ENCODE results near the gene AHCYL1. TPM values are rescaled to one million over a fixed set of nuclear protein-coding genes. Genes with fewer than 3 reads are reported as not detected.
"Not testable (repeated sequence)": the region's sequence is repeated elsewhere in the genome, so short reads cannot be mapped to it uniquely, and the experiment has no call there.

AHCYL1 gene
- total and polyA plus RNA-seq, 10 donors, result 16.2 to 65.3 (median 50.0) TPM

- Histone ChIP-seq H3K27me3 (replicated peaks in 1 of 7) (no peaks in the 10 kb centered on the region), H3K4me3 (no peak overlapping the region), H3K9me3 (no peaks in the 10 kb centered on the region), H3K36me3 (no peaks in the 10 kb centered on the region), H3K27ac (peak overlapping the region in 5 of 8 donors; percentile 16 to 68 (median 60)), H3K4me1 (peaks cover 0 to 12% (median 0%) of the 10 kb centered on the region in 6 donors)
- 49 to 75% (median 66%) methylated on average over 10 of the region's 10 CpGs for WGBS, 5 donors
- no peak for DNase-seq
- no peak for TF ChIP-seq POLR2AphosphoS5 (IDR thresholded peaks at IDR 0.05)
- no peak for TF ChIP-seq CTCF (IDR thresholded peaks at IDR 0.05 in 8 of 11, conservative IDR thresholded peaks at IDR 0.05 in 3 of 11)
- TF ChIP-seq POLR2A (IDR thresholded peaks at IDR 0.05), result no peak
- intact Hi-C loops (cut with DNase I; ENCODE audit: low total_unique reads), result no loop called here
These were observed 36.8 kb upstream of the AHCYL1 start for GRCh38 chr1:109947582-109948284.

GRCh38 chr1:109948285-109948630, 36.3 kb upstream of the AHCYL1 start:
- TF ChIP-seq POLR2AphosphoS5 (IDR thresholded peaks at IDR 0.05), result no peak
- TF ChIP-seq POLR2A (IDR thresholded peaks at IDR 0.05), result no peak
- no peak for TF ChIP-seq CTCF (IDR thresholded peaks at IDR 0.05 in 8 of 11, conservative IDR thresholded peaks at IDR 0.05 in 3 of 11)
- intact Hi-C loops (cut with DNase I; ENCODE audit: low total_unique reads), result no loop called here

GRCh38 chr1:109950038-109950437, 34.5 kb upstream of the AHCYL1 start:
- 78 to 100% (median 93%) methylated on average over 1 of the region's 1 CpG for WGBS, 5 donors
- Histone ChIP-seq H3K4me3 (no peak overlapping the region), H3K4me1 (peaks cover 0 to 12% (median 0%) of the 10 kb centered on the region in 6 donors), H3K27me3 (replicated peaks in 1 of 7) (no peaks in the 10 kb centered on the region), H3K9me3 (no peaks in the 10 kb centered on the region), H3K36me3 (no peaks in the 10 kb centered on the region), H3K27ac (no peak overlapping the region)
- TF ChIP-seq POLR2AphosphoS5 (IDR thresholded peaks at IDR 0.05), result no peak
- no peak for TF ChIP-seq CTCF (IDR thresholded peaks at IDR 0.05 in 8 of 11, conservative IDR thresholded peaks at IDR 0.05 in 3 of 11)
- no peak for TF ChIP-seq POLR2A (IDR thresholded peaks at IDR 0.05)
- intact Hi-C loops (cut with DNase I; ENCODE audit: low total_unique reads), result no loop called here
- no peak for DNase-seq

More at GRCh38 chr1:109948285-109948630, 36.3 kb upstream of the AHCYL1 start:
- Histone ChIP-seq H3K4me1 (peaks cover 0 to 12% (median 0%) of the 10 kb centered on the region in 6 donors), H3K9me3 (no peaks in the 10 kb centered on the region), H3K27me3 (replicated peaks in 1 of 7) (no peaks in the 10 kb centered on the region), H3K27ac (peak overlapping the region in 4 of 8 donors; percentile 18 to 68 (median 62)), H3K4me3 (no peak overlapping the region), H3K36me3 (no peaks in the 10 kb centered on the region)
- no peak for DNase-seq

GRCh38 chr1:109950509-109950908, 34.1 kb upstream of the AHCYL1 start:
- TF ChIP-seq CTCF (IDR thresholded peaks at IDR 0.05 in 8 of 11, conservative IDR thresholded peaks at IDR 0.05 in 3 of 11) (no peak), POLR2A (IDR thresholded peaks at IDR 0.05) (no peak), POLR2AphosphoS5 (IDR thresholded peaks at IDR 0.05) (no peak)
- no peak overlapping the region for H3K4me3 ChIP-seq
- H3K36me3 ChIP-seq, result no peaks in the 10 kb centered on the region
- H3K4me1 ChIP-seq, result peaks cover 0 to 12% (median 0%) of the 10 kb centered on the region in 6 donors
- no peaks in the 10 kb centered on the region for H3K9me3 ChIP-seq
- intact Hi-C loops (cut with DNase I; ENCODE audit: low total_unique reads), result no loop called here
- no peak for DNase-seq
- no peak overlapping the region for H3K27ac ChIP-seq
- 68 to 89% (median 88%) methylated on average over 2 of the region's 2 CpGs for WGBS, 5 donors
- H3K27me3 ChIP-seq (replicated peaks in 1 of 7), result no peaks in the 10 kb centered on the region

GRCh38 chr1:109951501-109951900, 33.1 kb upstream of the AHCYL1 start:
- H3K27me3 ChIP-seq (replicated peaks in 1 of 7); H3K27ac ChIP-seq; H3K9me3 ChIP-seq; H3K36me3 ChIP-seq; intact Hi-C loops (cut with DNase I; ENCODE audit: low total_unique reads); DNase-seq; H3K4me3 ChIP-seq: not testable (repeated sequence)
- peaks cover 0 to 12% (median 0%) of the 10 kb centered on the region in 6 donors for H3K4me1 ChIP-seq
- WGBS, 5 donors, result 94 to 95% (median 94%) methylated on average over 5 of the region's 5 CpGs
